ENCODE data around the gene BBS9. TPM values are rescaled to one million over a fixed set of nuclear protein-coding genes. Genes with fewer than 3 reads are reported as not detected.
"Not testable (repeated sequence)": the region's sequence is repeated elsewhere in the genome, so short reads cannot be mapped to it uniquely, and the experiment has no call there.

BBS9 gene
- total RNA-seq, 1 donor from 2014 or later, result 11.1 TPM

DNA sequence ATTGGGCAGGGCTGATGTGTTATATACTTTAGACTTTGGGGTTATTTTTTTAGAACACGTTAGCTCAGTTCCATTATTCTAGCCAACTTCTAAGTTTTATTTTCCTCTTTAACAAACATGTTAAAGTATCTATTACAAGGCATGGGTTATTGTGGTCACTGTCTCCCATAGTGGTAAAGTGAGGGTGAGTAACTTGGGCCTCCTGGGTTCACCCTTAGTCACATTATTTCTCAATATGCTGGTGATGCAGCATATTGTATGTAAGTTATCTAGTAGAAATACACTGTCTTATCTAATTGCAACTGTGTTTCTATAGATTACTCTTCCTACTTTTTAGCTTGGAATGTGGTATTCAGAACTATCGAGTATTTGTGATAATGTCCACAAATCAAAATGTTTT, 65.9 kb downstream of the BBS9 start:
- DNase-seq (ENCODE audit: low read depth, low spot score), result no peak

DNA sequence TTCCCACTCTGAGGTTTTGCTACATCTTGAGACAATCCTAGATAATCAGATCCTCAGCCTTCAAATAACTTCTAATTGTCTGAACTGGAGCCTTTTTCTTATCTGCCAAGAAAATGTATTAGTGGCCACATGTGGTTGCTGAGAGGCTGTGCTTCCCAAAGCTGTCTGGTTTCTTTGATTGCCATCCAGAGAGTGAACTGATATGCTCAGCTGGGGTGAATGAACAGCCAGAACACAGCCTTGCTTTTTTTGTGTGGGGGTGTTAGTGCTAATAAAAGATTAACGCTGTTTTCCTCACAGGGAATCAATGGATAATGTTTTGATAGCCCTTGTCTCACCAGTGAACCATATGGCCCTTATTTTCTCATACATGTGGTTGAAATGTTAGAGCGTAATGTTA, 66.9 kb downstream of the BBS9 start:
- no peak for DNase-seq (ENCODE audit: low read depth, low spot score)

DNA sequence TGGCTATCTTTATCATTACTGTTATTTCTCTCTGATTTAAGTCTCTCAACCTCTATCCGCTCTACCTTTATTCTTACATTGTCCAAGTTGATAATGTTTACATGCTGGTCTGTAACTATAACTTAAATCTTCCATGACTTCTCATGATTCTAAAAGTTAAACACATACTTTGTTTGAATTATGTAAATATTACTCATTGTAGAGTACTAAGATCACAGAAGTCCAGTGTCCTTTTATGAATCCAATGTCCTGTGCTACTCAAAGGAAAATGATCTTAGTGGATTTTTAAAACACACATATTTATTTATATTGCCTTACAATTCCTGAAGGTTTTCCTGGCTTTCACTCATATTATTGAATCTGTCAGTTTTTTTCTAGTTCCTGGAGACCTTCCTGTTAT, 70.9 kb downstream of the BBS9 start:
- DNase-seq (ENCODE audit: low read depth, low spot score), result no peak

DNA sequence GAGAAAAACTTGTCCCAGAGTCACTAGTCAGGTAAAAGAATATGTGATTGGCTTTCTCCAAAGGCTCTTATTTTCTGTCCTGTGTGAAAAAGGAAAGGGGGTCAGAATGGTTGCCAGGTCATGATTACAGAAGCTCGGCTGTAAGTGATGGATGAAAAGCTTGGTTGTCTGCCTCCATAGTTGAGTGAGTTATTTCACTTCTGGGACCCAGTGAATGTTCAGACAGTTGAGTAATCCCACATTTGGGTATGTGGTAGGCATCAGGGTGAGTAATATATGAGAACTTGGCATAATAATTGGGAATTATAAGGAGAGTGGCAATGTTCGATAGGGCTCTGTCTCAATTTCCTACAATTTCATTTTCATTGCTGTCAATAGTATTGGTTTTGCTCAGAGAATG, 72.5 kb downstream of the BBS9 start:
- DNase-seq (ENCODE audit: low read depth, low spot score), result no peak

DNA sequence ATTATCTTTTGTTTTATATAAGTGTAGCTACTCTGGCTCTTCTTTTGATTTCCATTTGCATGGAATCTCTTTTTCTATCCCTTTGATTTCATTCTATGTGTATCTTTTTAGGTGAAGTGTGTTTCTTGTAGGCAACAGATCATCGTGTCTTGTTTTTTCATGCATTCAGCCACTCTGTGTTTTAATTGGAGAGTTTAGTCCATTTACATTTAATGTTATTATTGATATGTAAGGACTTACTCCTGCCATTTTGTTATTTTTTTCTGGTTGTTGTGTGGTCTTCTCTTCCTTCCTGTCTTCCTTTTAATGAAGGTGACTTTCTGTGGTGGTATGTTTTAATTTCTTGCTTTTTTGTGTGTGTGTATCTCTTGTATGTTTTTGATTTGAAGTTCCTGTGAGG, 81.6 kb downstream of the BBS9 start:
- no peak for DNase-seq (ENCODE audit: low read depth, low spot score)

DNA sequence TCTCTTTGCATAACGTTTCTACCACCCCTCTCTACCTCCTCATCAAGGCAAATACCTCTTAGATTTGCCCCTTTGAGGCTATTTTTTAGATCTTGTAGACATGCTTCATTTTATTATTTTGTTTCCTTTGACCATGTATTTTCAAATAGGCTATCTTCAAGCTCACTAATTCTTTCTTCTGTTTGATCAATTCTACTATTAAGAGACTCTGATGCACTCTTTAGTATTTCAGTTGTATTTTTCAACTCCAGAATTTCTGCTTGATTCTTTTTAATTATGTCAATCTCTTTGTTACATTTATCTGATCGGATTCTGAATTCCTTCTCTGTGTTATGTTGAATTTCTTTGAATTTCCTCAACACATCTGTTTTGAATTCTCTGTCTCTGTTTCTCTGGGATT, 82.8 kb downstream of the BBS9 start:
- DNase-seq (ENCODE audit: low read depth, low spot score), result no peak

DNA sequence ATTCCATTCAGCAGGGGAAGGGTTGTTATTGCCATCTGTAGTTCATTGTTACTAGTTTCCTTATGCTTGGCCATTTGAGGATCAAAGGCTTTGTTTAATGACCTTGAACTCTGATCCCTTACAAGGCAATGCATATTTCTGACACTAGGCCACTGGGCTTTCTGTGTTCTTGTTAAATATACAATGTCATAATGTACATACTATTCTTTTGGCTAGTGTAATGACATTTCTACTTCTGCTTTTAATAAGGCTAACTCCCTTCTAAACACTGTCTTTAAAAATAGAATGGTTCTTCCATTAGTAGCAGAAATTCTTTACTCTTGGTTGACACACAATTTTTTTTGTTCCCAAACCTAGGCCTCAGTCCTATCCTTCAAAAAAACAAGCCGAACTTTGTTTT, 86.6 kb downstream of the BBS9 start:
- no peak for DNase-seq (ENCODE audit: low read depth, low spot score)

DNA sequence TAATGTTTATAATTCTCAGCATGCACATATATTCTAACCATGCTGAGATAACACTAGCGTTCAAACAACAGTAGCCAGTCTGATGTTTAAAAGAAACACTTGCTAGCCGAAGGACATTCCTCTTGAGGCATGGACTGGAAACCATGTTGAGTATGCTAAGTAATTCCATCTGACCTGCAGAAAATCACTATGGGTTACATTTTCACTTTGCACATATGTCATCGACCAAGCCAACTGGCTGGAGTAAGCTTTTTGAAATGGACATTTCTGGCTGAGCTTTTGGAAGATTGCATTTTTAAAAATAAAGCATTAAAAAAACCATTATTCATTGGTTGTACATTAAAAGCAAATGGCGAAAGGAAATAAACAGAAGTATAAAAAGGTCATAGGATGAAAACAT, 88.2 kb downstream of the BBS9 start:
- no peak for DNase-seq (ENCODE audit: low read depth, low spot score)

DNA sequence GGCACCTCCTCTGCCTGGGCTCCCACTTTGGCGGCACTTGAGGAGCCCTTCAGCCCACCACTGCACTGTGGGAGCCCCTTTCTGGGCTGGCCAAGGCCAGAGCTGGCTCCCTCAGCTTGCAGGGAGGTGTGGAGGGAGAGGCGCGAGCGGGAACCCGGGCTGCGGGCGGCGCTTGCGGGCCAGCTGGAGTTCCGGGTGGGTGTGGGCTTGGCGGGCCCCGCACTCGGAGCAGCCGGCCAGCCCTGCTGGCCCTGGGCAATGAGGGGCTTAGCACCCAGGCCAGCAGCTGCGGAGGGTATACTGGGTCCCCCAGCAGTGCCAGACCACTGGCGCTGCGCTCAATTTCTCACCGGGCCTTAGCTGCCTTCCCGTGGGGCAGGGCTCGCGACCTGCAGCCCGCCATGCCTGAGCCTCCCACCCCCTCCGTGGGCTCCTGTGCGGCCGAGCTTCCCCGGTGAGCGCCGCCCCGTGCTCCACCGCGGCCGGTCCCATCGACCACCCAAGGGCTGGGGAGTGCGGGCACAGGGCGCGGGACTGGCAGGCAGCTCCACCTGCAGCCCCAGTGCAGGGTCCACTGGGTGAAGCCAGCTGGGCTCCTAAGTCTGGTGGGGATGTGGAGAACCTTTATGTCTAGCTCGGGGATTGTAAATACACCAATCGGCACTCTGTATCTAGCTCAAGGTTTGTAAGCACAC, 89.6 kb downstream of the BBS9 start:
- DNase-seq (ENCODE audit: low read depth, low spot score), result not testable (repeated sequence)

DNA sequence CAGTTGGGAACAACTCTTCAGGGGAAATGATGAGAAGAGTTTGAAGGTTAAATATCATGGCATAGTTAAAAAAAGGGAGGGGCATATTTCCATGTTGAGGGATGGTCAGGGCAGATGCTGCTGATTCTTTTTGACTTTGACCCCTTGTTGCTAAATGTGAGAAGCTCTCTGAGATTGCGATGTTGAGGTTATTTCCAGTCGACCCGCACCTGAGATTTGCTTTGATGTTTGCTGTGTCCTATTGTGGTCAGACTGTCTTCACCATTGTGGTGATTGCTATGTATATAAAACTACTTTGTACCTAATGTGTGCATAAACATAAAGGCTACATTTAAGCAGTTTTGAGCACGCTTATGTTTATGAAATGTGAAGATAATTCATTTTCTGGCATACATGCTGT, 90.9 kb downstream of the BBS9 start:
- DNase-seq (ENCODE audit: low read depth, low spot score), result no peak

DNA sequence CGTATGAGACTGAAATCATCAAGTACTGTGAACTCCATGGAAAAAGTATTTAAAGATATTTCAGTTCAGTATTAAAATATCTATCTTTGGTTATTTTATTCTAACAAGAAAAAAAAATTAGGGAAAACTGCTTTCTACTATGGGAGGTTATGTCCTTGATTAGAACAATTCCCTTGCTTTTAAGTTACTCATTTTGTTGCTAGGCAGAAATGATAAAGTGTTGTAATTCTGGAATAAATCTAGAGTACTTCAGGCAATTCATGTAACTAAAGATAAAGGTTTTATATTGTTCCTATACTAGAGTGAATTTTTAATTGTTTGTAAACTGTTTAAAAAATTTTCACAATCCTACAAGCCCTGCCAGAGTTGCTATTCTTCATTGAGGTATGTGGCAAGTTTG, 92.0 kb downstream of the BBS9 start:
- no peak for DNase-seq (ENCODE audit: low read depth, low spot score)

DNA sequence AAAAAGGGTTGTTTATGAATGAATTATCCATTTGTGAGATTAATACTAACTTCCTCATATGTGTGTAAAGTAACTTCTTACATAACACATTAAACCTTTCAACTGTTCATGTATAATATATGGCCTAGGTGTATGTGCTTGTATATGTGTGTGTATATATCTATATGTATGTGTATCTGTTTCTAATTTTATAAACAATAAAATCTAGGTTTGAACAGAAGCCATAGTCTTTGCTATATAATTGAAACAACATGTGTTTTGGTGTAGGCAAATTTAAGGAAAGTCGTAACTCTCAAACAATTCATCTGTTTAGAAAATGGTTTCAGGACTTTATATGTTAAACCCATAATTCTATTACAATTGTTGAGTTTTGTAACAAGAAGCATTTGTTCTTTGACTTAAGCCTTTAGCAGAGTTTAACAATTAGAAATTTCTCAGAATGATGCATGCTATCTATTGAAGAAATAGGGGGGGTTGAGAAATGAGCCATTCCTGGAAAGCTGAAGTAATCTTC, 103.3 kb downstream of the BBS9 start:
- DNase-seq (ENCODE audit: low read depth, low spot score), result no peak

DNA sequence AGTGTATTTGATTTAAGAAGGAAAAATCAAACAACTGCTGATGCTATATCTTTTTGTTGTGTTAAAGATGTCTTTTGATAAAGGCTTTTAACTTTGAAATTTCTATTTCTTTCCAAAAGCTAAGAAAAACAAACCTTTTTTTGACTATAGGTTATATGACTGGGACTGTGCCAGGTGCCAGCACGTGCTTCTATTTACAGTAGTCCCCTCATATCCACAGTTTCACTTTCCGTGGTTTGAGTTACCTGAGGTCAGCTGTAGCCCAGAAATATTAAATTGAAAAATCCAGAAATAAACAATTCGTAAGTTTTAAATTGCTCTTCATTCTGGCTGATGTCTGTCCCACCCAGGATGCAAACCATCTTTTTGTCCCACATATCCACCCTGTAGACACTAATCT, 104.3 kb downstream of the BBS9 start:
- DNase-seq (ENCODE audit: low read depth, low spot score), result no peak

DNA sequence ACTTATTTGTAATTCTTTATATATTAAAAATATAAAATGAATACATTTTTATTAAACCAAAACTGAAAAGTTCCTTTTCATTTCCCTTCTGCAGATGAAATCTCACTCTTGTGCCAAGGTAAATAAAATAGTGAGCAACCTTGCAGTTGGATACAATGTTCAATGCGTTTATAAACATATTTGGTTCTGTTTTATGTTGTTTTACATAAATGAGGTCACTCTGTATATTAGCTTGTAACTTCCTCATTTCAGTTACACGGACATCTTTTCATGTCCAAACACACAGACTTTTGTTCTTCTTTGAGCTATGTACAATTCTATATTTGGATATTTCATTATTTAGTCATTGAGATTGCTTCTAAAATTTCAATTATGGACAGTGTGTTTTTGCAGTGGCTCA, 107.7 kb downstream of the BBS9 start:
- DNase-seq (ENCODE audit: low read depth, low spot score), result no peak

DNA sequence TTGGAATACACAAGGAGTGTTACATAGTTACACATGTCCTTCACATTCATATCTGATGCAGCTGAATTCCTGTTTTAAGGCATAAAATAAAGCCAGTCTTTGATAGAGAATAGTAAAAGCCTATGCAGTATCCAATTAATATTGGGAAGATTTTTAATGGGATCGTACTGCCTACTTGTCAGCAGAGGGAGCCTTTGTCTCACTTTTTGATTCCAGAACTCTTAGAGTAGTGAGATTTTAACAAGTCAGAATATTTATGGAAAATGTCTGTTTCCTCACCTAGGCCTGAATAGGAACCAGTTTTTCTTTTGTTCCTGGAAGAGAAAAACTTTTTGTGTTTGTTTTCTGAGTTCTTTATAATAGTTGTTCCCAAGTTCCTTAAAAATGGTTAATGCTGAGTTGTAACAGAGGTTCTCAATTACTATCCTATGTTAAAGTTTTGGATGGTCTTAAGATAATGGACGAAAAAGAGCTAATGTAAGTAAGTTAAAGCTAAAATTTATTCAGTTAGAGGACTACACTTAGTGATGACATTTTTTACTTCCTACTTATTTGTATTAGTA, 114.0 kb downstream of the BBS9 start:
- peak; percentile 15 for DNase-seq (ENCODE audit: low read depth, low spot score)

DNA sequence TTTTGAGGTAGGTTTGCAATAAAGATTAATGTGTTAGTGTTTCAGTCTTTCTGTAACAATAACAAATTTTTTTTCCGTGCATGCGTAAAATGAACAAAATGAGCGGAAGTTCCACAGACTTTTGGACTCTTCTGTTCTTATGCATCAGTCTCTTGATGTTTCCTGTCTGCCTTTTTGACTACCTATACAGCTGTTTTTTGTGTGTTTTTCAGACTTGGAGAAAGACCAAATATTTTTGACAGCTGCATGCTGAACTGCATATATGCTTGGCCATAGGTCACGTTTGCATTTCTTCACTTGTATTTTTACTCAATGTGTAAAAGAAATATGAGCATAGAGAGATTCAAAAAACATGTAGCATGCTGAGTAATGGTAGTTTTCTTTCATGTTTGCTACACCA, 119.3 kb downstream of the BBS9 start:
- DNase-seq (ENCODE audit: low read depth, low spot score), result no peak

DNA sequence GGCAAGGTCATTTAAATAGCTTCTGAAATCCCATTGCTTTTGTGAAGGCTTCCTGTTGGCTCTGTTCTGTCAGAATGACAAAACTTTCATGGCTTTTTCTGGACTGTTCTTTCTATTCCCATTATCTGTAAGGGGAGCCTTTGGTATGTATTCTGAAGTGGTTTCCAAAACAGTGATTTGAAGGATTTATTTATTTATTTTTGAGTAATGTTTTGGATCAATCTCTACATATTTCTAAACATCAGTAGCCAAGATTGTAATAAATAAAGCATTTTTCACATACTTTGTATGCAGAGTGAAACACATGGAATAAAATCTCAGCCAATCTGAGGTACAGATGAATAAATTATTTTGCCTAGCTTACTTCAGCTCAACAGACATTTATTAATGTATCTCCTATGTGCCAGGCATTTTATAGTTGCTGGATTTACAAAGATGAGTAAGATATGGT, 121.1 kb downstream of the BBS9 start:
- no peak for DNase-seq (ENCODE audit: low read depth, low spot score)

DNA sequence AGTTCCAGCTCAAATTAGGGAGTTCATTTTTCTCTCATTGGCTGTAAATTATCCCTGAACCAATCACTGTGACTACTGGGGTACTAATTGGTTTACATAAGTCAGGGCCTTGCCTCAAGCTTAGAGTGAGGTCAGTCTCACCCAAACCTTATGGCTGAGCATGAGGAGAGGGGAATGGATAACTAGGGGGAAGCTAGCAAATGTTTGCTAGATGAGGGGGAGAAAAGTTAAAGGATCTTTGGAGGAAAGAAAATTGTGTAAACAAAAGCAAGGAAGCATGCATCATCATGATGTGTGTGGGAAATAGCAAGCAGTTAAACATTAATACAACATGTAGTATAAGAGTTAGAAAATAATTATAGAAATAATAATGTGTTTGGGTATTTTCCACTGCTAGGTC, 121.9 kb downstream of the BBS9 start:
- no peak for DNase-seq (ENCODE audit: low read depth, low spot score)

DNA sequence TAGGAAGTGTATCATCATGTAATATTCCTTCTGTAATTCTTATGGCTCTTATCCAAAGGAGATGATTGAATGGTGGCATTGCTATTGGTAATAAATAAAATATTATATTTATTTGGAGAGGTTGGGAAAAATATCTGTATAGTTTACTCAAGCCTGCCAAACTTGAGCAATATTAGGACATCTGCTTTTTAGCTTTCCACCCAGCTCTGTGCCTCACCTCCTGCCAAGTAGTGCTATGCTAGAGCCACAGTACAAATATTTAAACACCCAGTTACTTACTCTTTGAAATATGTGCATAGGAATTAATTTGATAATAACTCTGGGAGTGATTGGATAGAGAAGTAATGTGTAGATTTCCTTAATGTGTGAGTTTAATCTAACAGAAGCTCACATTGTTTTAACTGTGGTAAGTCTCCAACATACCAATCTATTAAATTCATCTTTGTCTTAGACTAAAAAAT, 129.2 kb downstream of the BBS9 start:
- no peak for DNase-seq (ENCODE audit: low read depth, low spot score)

DNA sequence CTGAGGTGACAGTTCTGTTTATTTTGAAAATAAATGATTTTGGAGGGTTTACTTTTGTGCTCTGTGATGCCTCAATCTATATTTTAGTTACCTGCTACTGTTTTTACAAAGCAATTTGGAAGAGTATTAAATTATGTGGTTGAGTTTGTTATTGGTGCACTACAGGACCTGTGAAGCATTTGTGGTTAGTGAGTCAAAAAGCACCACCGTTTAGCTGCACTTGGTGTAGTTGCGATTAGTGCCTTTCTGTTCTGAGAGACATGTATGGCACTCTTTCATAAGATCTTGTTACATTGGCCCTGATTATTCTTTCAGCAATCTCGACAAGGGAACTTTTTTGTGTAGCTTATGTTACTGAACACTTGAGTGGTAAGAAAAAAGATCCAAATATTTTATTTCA, 132.2 kb downstream of the BBS9 start:
- DNase-seq (ENCODE audit: low read depth, low spot score), result no peak

DNA sequence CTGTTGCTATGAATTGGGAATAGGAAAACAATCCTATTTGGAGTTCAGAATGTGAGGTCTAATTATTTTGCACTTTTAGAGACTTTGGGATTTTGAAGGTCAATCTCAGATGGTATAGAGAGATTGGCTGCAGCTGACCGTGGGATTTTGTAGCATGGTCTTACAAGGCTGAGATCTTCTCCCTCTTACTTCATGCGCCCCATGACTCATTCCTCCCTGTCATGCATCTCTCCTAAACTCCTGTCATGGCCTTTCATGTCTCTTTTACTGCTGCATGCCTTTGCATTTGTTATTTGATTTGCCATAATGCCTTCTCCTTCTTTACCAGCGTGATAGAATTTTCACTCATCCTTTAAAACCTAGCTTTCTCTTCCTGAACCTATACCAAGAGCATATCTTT, 133.1 kb downstream of the BBS9 start:
- no peak for DNase-seq (ENCODE audit: low read depth, low spot score)

DNA sequence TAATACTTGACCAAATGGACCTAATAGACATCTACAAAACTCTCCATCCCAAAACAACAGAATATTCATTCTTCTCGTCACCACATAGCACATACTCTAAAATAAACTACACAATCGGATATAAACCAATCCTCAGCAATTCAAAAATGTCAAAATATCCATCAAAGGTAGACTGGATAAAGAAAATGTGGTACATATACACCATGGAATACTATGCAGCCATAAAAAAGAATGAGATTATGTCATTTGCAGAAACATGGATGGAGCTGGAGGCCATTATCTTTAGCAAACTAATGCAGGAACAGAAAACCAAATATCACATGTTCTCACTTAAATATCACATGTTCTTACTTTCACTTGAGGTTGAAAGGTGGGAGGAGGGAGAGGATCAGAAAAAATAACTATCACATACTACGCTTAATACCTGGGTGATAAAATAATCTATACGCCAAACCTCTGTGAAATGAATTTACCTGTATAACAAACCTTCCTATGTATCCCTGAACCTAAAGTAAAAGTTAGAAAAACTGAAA, 142.5 kb downstream of the BBS9 start:
- DNase-seq (ENCODE audit: low read depth, low spot score), result not testable (repeated sequence)

DNA sequence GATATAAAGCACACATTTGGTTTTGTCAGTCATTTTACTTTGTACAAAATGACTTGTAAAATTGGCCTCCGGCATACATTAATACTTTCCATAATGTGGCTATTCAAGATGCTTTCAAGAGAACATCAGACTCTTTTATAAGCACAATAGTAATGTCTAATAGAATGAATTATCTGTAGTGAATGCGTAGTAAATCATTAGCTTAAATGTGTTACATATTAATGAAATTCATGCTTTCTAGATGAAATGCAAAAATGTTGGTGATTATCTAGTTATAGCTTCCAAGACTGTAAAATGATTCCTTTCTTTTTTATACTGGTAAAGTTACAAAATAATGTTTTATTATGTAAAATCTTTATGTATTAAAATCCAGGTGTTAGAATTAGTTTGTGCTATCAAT, 144.0 kb downstream of the BBS9 start:
- DNase-seq (ENCODE audit: low read depth, low spot score), result no peak

All from pulmonary artery endothelial cell (primary cell).